BLaER1 (cell line): Measurements from ENCODE around the gene SLC6A3.

Experiments used
- H3K27ac ChIP-seq: shearing (Covaris generic); formaldehyde crosslinking; 2 replicates; pipeline ENCODE4 v1.8.1; 2022
- H3K27me3 ChIP-seq: shearing (Covaris generic); formaldehyde crosslinking; 2 replicates; pipeline ENCODE4 v1.8.1; 2022
- H3K36me3 ChIP-seq: shearing (Covaris generic); formaldehyde crosslinking; 2 replicates; pipeline ENCODE4 v1.8.1; 2022
- H3K4me1 ChIP-seq: shearing (Covaris generic); formaldehyde crosslinking; 2 replicates; pipeline ENCODE4 v1.8.1; 2022
- H3K4me2 ChIP-seq: shearing (Covaris generic); formaldehyde crosslinking; 2 replicates; pipeline ENCODE4 v1.8.1; 2022
- H3K4me3 ChIP-seq: shearing (Covaris generic); formaldehyde crosslinking; 2 replicates; pipeline ENCODE4 v1.8.1; 2022
- H3K9ac ChIP-seq: shearing (Covaris generic); formaldehyde crosslinking; 2 replicates; pipeline ENCODE4 v1.8.1; 2022
- H3K9me3 ChIP-seq: shearing (Covaris generic); formaldehyde crosslinking; 2 replicates; pipeline ENCODE4 v1.8.1; 2022
- H4K20me1 ChIP-seq: shearing (Covaris generic); formaldehyde crosslinking; 2 replicates; pipeline ENCODE4 v1.8.1; 2022
- Cebpa-rat ChIP-seq: shearing (Covaris generic); IDR thresholded peaks from 2 replicates; pipeline ENCODE4 v1.8.1; 2022

Gene SLC6A3

GRCh38 chr5:1485579-1486118 is 40.4 kb upstream of the SLC6A3 start:
- Histone ChIP-seq H3K36me3 (peaks cover 60% of the 10 kb centered on the region), H3K27ac (no peak overlapping the region; the same call in 1 of the 2 replicates), H3K4me3 (no peak overlapping the region; the same call in 1 of the 2 replicates), H3K4me1 (peaks cover 74% of the 10 kb centered on the region), H3K9me3 (no peaks in the 10 kb centered on the region), H3K27me3 (no peaks in the 10 kb centered on the region), H4K20me1 (peaks cover 79% of the 10 kb centered on the region), H3K4me2 (peak overlapping the region; percentile 96), H3K9ac (peak overlapping the region; percentile 55; the same call in 1 of the 2 replicates)
- no peak for TF ChIP-seq Cebpa-rat

- Histone ChIP-seq H3K36me3 (peaks cover 53% of the 10 kb centered on the region), H3K4me3 (peak overlapping the region; percentile 42), H3K4me1 (peaks cover 75% of the 10 kb centered on the region), H4K20me1 (peaks cover 78% of the 10 kb centered on the region), H3K27ac (peak overlapping the region; percentile 42), H3K27me3 (no peaks in the 10 kb centered on the region), H3K9me3 (no peaks in the 10 kb centered on the region), H3K4me2 (peak overlapping the region; percentile 96), H3K9ac (peak overlapping the region; percentile 55)
- TF ChIP-seq Cebpa-rat = no peak
These were observed 39.7 kb upstream of the SLC6A3 start for GRCh38 chr5:1484730-1485578.

GRCh38 chr5:1483856-1484729 is 38.9 kb upstream of the SLC6A3 start:
- peaks cover 77% of the 10 kb centered on the region for H3K4me1 ChIP-seq
- peaks cover 48% of the 10 kb centered on the region for H3K36me3 ChIP-seq

GRCh38 chr5:1483064-1483463 is 37.8 kb upstream of the SLC6A3 start:
- Histone ChIP-seq H3K9me3 (no peaks in the 10 kb centered on the region), H3K27ac (peak overlapping the region; percentile 41; the same call in 1 of the 2 replicates), H3K36me3 (peaks cover 47% of the 10 kb centered on the region), H3K9ac (no peak overlapping the region), H3K4me1 (peaks cover 78% of the 10 kb centered on the region), H3K4me2 (peak overlapping the region; percentile 96), H3K27me3 (no peaks in the 10 kb centered on the region), H3K4me3 (no peak overlapping the region), H4K20me1 (peaks cover 62% of the 10 kb centered on the region)
- TF ChIP-seq Cebpa-rat = no peak

More at GRCh38 chr5:1483856-1484729, 38.9 kb upstream of the SLC6A3 start:
- Histone ChIP-seq H3K4me3 (peak overlapping the region; percentile 42), H3K9me3 (no peaks in the 10 kb centered on the region), H4K20me1 (peaks cover 70% of the 10 kb centered on the region), H3K9ac (peak overlapping the region; percentile 55; the same call in 1 of the 2 replicates), H3K4me2 (peak overlapping the region; percentile 96), H3K27me3 (no peaks in the 10 kb centered on the region), H3K27ac (peak overlapping the region; percentile 42)
- no peak for TF ChIP-seq Cebpa-rat

- H4K20me1 ChIP-seq = peaks cover 62% of the 10 kb centered on the region
- 0 out of 2 replicates have a peak overlapping the region, but pooled peaks have one; percentile 2 for H3K4me3 ChIP-seq
- no peaks in the 10 kb centered on the region for H3K27me3 ChIP-seq
- H3K4me1 ChIP-seq = peaks cover 90% of the 10 kb centered on the region
- no peak for TF ChIP-seq Cebpa-rat
- H3K9ac ChIP-seq = peak overlapping the region; percentile 16; the same call in 1 of the 2 replicates
- H3K4me2 ChIP-seq = peak overlapping the region; percentile 87
- H3K36me3 ChIP-seq = peaks cover 45% of the 10 kb centered on the region
- no peaks in the 10 kb centered on the region for H3K9me3 ChIP-seq
- peak overlapping the region; percentile 59 for H3K27ac ChIP-seq
These were observed 36.7 kb upstream of the SLC6A3 start for GRCh38 chr5:1481959-1482331.

- no peak for TF ChIP-seq Cebpa-rat
- Histone ChIP-seq H4K20me1 (peaks cover 57% of the 10 kb centered on the region), H3K4me1 (peaks cover 95% of the 10 kb centered on the region), H3K4me2 (peak overlapping the region; percentile 87), H3K9ac (peak overlapping the region; percentile 16; the same call in 1 of the 2 replicates), H3K27ac (peak overlapping the region; percentile 59), H3K9me3 (no peaks in the 10 kb centered on the region), H3K36me3 (peaks cover 45% of the 10 kb centered on the region), H3K4me3 (0 out of 2 replicates have a peak overlapping the region, but pooled peaks have one; percentile 2), H3K27me3 (no peaks in the 10 kb centered on the region)
These were observed 36.2 kb upstream of the SLC6A3 start for GRCh38 chr5:1481266-1481958.

- Histone ChIP-seq H3K4me1 (peaks cover 90% of the 10 kb centered on the region), H3K4me3 (no peak overlapping the region), H3K36me3 (peaks cover 45% of the 10 kb centered on the region), H3K27me3 (no peaks in the 10 kb centered on the region), H3K27ac (peak overlapping the region; percentile 59), H3K9me3 (no peaks in the 10 kb centered on the region), H3K4me2 (peak overlapping the region; percentile 87), H3K9ac (no peak overlapping the region), H4K20me1 (peaks cover 51% of the 10 kb centered on the region)
- no peak for TF ChIP-seq Cebpa-rat
These were observed 35.6 kb upstream of the SLC6A3 start for GRCh38 chr5:1480806-1481205.

GRCh38 chr5:1480217-1480616 is 35.0 kb upstream of the SLC6A3 start:
- peak overlapping the region; percentile 87 for H3K4me2 ChIP-seq
- H3K27me3 ChIP-seq = no peaks in the 10 kb centered on the region
- peak overlapping the region; percentile 46; the same call in 1 of the 2 replicates for H3K27ac ChIP-seq
- H3K9ac ChIP-seq = no peak overlapping the region
- peaks cover 47% of the 10 kb centered on the region for H3K36me3 ChIP-seq
- H3K4me1 ChIP-seq = peaks cover 85% of the 10 kb centered on the region
- no peak for TF ChIP-seq Cebpa-rat
- peaks cover 45% of the 10 kb centered on the region for H4K20me1 ChIP-seq
- H3K4me3 ChIP-seq = no peak overlapping the region
- no peaks in the 10 kb centered on the region for H3K9me3 ChIP-seq
